SK-N-SH treated with all-trans-retinoic acid at 6 μM for 48 hours (cell line): ENCODE data around the gene OR2F2.

Source experiments
- ARNTL ChIP-seq: fragments of 450-650 bp; formaldehyde crosslinking; IDR thresholded peaks from 2 replicates; pipeline ENCODE4 v1.5.0; 2020; ENCODE audit warnings: low read depth, mild to moderate bottlenecking, moderate library complexity, borderline replicate concordance
- CREB5 ChIP-seq: fragments of 250-450 bp; sonication (Bioruptor Pico); IDR thresholded peaks from 2 replicates; pipeline ENCODE4 v1.5.1; 2020; ENCODE audit warnings: low read depth, mild to moderate bottlenecking, moderate library complexity
- GLIS3 ChIP-seq: fragments of 250-450 bp; sonication (Bioruptor Pico); IDR thresholded peaks from 2 replicates; pipeline ENCODE4 v1.5.0; 2020; ENCODE audit warnings: mild to moderate bottlenecking, moderate library complexity
- PATZ1 ChIP-seq: fragments of 250-450 bp; sonication (Bioruptor Pico); IDR thresholded peaks from 2 replicates; pipeline ENCODE4 v1.8.0; 2020; ENCODE audit warnings: mild to moderate bottlenecking, moderate library complexity, borderline replicate concordance
- SNAI2 ChIP-seq: fragments of 250-450 bp; sonication (Bioruptor Pico); IDR thresholded peaks from 2 replicates; pipeline ENCODE4 v1.5.0; 2020; ENCODE audit warnings: mild to moderate bottlenecking, moderate library complexity
- TCF4 ChIP-seq: fragments of 250-450 bp; sonication (Bioruptor Pico); IDR thresholded peaks from 2 replicates; pipeline ENCODE4 v1.8.0; 2021; ENCODE audit warnings: mild to moderate bottlenecking, moderate library complexity, borderline replicate concordance
- ZNF565 ChIP-seq: fragments of 450-650 bp; formaldehyde crosslinking; conservative IDR thresholded peaks from 2 replicates; pipeline ENCODE4 v1.5.0; 2020; ENCODE audit warnings: low read depth, mild to moderate bottlenecking, moderate library complexity
- ZNF70 ChIP-seq: fragments of 450-650 bp; formaldehyde crosslinking; IDR thresholded peaks from 2 replicates; pipeline ENCODE4 v1.5.0; 2020; ENCODE audit warnings: mild to moderate bottlenecking, moderate library complexity
- TF ChIP-seq, protein P1 (sequence below): fragments of 250-450 bp; sonication (Bioruptor Pico); IDR thresholded peaks from 2 replicates; pipeline ENCODE4 v1.5.1; 2021; ENCODE audit warnings: mild to moderate bottlenecking, moderate library complexity

GRCh38 chr7:143908120-143908519 is 26.9 kb upstream of the OR2F2 start:
- no peak for TF ChIP-seq GLIS3 (CRISPR knock-in tag)
- TF ChIP-seq ZNF70 = no peak
- no peak for TF ChIP-seq PATZ1 (CRISPR knock-in tag)
- TF ChIP-seq ZNF565 = no peak
- TF ChIP-seq ARNTL (CRISPR knock-in tag) = no peak
- TF ChIP-seq SNAI2 (CRISPR knock-in tag) = no peak
- no peak for TF ChIP-seq TCF4 (CRISPR knock-in tag)
- no peak for TF ChIP-seq CREB5
- TF ChIP-seq, protein P1, sequence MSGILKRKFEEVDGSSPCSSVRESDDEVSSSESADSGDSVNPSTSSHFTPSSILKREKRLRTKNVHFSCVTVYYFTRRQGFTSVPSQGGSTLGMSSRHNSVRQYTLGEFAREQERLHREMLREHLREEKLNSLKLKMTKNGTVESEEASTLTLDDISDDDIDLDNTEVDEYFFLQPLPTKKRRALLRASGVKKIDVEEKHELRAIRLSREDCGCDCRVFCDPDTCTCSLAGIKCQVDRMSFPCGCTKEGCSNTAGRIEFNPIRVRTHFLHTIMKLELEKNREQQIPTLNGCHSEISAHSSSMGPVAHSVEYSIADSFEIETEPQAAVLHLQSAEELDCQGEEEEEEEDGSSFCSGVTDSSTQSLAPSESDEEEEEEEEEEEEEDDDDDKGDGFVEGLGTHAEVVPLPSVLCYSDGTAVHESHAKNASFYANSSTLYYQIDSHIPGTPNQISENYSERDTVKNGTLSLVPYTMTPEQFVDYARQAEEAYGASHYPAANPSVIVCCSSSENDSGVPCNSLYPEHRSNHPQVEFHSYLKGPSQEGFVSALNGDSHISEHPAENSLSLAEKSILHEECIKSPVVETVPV = no peak
